HEK293 (cell line): ENCODE results near the gene RNF39.

Experiments
- ATF2 ChIP-seq: fragments of 450-650 bp; formaldehyde crosslinking; IDR thresholded peaks from 2 replicates; pipeline ENCODE4 v1.5.1; 2016; ENCODE audit warnings: missing biosample characterization, missing genetic modification characterization, low read depth
- CTCF ChIP-seq: fragments of 450-650 bp; formaldehyde crosslinking; IDR thresholded peaks from 2 replicates; pipeline ENCODE4 v1.5.1; 2016; ENCODE audit warnings: missing biosample characterization, missing genetic modification characterization
- YY1 ChIP-seq: fragments of 450-650 bp; formaldehyde crosslinking; IDR thresholded peaks from 2 replicates; pipeline ENCODE4 v1.5.1; 2018; ENCODE audit warnings: missing biosample characterization, missing genetic modification characterization
- ZBTB7A ChIP-seq: fragments of 450-650 bp; formaldehyde crosslinking; IDR thresholded peaks from 2 replicates; pipeline ENCODE4 v1.5.1; 2016; ENCODE audit warnings: low read depth, missing biosample characterization, missing genetic modification characterization
- ZFHX2 ChIP-seq: fragments of 450-650 bp; formaldehyde crosslinking; conservative IDR thresholded peaks from 2 replicates; pipeline ENCODE4 v1.5.1; 2016; ENCODE audit warnings: missing biosample characterization, missing genetic modification characterization
- ZIC2 ChIP-seq: fragments of 450-650 bp; formaldehyde crosslinking; IDR thresholded peaks from 2 replicates; pipeline ENCODE4 v1.5.1; 2016; ENCODE audit warnings: missing biosample characterization, missing genetic modification characterization
- ZNF19 ChIP-seq: fragments of 450-650 bp; formaldehyde crosslinking; IDR thresholded peaks from 2 replicates; pipeline ENCODE4; 2016; ENCODE audit warnings: missing biosample characterization, missing genetic modification characterization, low read depth
- ZNF521 ChIP-seq: fragments of 450-650 bp; formaldehyde crosslinking; IDR thresholded peaks from 2 replicates; pipeline ENCODE4 v1.5.1; 2017; ENCODE audit warnings: missing biosample characterization, mild to moderate bottlenecking, missing genetic modification characterization
- ZNF623 ChIP-seq: fragments of 450-650 bp; formaldehyde crosslinking; IDR thresholded peaks from 2 replicates; pipeline ENCODE4 v1.5.1; 2016; ENCODE audit warnings: missing biosample characterization, missing genetic modification characterization
- ZNF626 ChIP-seq: fragments of 450-650 bp; sonication (Bioruptor Pico); formaldehyde crosslinking; IDR thresholded peaks from 2 replicates; pipeline ENCODE4 v1.5.1; 2018; ENCODE audit warnings: missing biosample characterization, missing genetic modification characterization, inconsistent platforms
- ZNF701 ChIP-seq: fragments of 450-650 bp; formaldehyde crosslinking; IDR thresholded peaks from 2 replicates; pipeline ENCODE4 v1.5.1; 2016; ENCODE audit warnings: missing biosample characterization, missing genetic modification characterization
- ZNF785 ChIP-seq: fragments of 450-650 bp; formaldehyde crosslinking; IDR thresholded peaks from 2 replicates; pipeline ENCODE4 v1.5.1; 2016; ENCODE audit warnings: missing biosample characterization, missing genetic modification characterization
- ZNF791 ChIP-seq: fragments of 450-650 bp; formaldehyde crosslinking; IDR thresholded peaks from 2 replicates; pipeline ENCODE4 v1.5.1; 2016; ENCODE audit warnings: missing biosample characterization, missing genetic modification characterization
- ZNF837 ChIP-seq: fragments of 450-650 bp; formaldehyde crosslinking; IDR thresholded peaks from 2 replicates; pipeline ENCODE4 v1.5.1; 2016; ENCODE audit warnings: missing biosample characterization, missing genetic modification characterization

GRCh38 chr6:30029588-30029987, 46.0 kb downstream of the RNF39 start:
- no peak for TF ChIP-seq ZNF521
- no peak for TF ChIP-seq ZFHX2
- TF ChIP-seq CTCF (tag by site-specific recombination) = no peak
- TF ChIP-seq ZNF626 (tag by site-specific recombination) = no peak
- TF ChIP-seq ZBTB7A = no peak
- no peak for TF ChIP-seq ZNF701 (tag by site-specific recombination)
- TF ChIP-seq ZNF19 = no peak
- TF ChIP-seq ZNF837 (tag by site-specific recombination) = no peak
- no peak for TF ChIP-seq ZNF785 (tag by site-specific recombination)
- TF ChIP-seq ZNF791 = no peak
- TF ChIP-seq ZIC2 (tag by site-specific recombination) = no peak
- TF ChIP-seq ZNF623 = no peak
- no peak for TF ChIP-seq YY1
- no peak for TF ChIP-seq ATF2 (tag by site-specific recombination)
